ENCODE results near the gene TLN1.

- TF ChIP-seq EZH2 (IDR thresholded peaks at IDR 0.05; ENCODE audit: insufficient read depth, poor library complexity, severe bottlenecking) (no peak), EZH2phosphoT487 (IDR thresholded peaks at IDR 0.05; ENCODE audit: insufficient read depth, low read depth) (no peak)
Measured at GRCh38 chr9:35674025-35674361, 58.0 kb downstream of the TLN1 start.
